Neuronal stem cell (in vitro differentiated cells): ENCODE data around the gene ARHGEF7.
"Not testable (repeated sequence)": the region's sequence is repeated elsewhere in the genome, so short reads cannot be mapped to it uniquely, and the experiment has no call there.

Experiments
- DNase-seq: peaks from one replicate; pipeline ENCODE4 v3.0.0-alpha.2; 2013; ENCODE audit warnings: low spot score
- H2AFZ ChIP-seq: one replicate; pipeline ENCODE4 v1.6.1; 2013; ENCODE audit warnings: mild to moderate bottlenecking, low read length, inconsistent platforms
- H2AK5ac ChIP-seq: 2 replicates; pipeline ENCODE4 v1.6.1; 2013; ENCODE audit warnings: low read depth, mild to moderate bottlenecking, inconsistent platforms, low read length, moderate library complexity, mixed read lengths
- H2BK120ac ChIP-seq: 2 replicates; pipeline ENCODE4 v1.6.1; 2013; ENCODE audit warnings: low read depth, mild to moderate bottlenecking, inconsistent platforms, low read length, moderate library complexity, mixed read lengths
- H2BK12ac ChIP-seq: one replicate; pipeline ENCODE4 v1.6.1; 2013; ENCODE audit warnings: low read length, inconsistent platforms
- H2BK15ac ChIP-seq: 2 replicates; pipeline ENCODE4 v1.6.1; 2013; ENCODE audit warnings: mild to moderate bottlenecking, low read length, inconsistent platforms, mixed read lengths
- H2BK5ac ChIP-seq: one replicate; pipeline ENCODE4 v1.6.1; 2013; ENCODE audit warnings: inconsistent platforms, mild to moderate bottlenecking, low read length, moderate library complexity
- H3K14ac ChIP-seq: one replicate; pipeline ENCODE4 v1.6.1; 2013; ENCODE audit warnings: low read length, inconsistent platforms
- H3K18ac ChIP-seq: 2 replicates; pipeline ENCODE4 v1.6.1; 2013; ENCODE audit warnings: low read length, inconsistent platforms
- H3K23ac ChIP-seq: 2 replicates; pipeline ENCODE4 v1.6.1; 2013; ENCODE audit warnings: low read depth, mild to moderate bottlenecking, mixed read lengths, low read length, inconsistent platforms; ENCODE audit not compliant: poor library complexity
- H3K27ac ChIP-seq: replicated peaks from 3 replicates; pipeline ENCODE4 v1.5.1; 2013; ENCODE audit warnings: low read length, inconsistent platforms
- H3K27me3 ChIP-seq, 3 experiments: 2 replicates each; pipeline ENCODE4 v1.6.1; 2013; ENCODE audit warnings: low read length in 3 of 3, mild to moderate bottlenecking in 2 of 3, inconsistent platforms in 1 of 3, low read depth in 1 of 3, mixed read lengths in 1 of 3, moderate library complexity in 1 of 3; ENCODE audit not compliant: control insufficient read depth in 3 of 3, insufficient read depth in 3 of 3
- H3K36me3 ChIP-seq, 2 donors: replicated peaks in 1 of 2; 2 replicates each; pipeline ENCODE4 v1.6.1; 2013; ENCODE audit warnings: low read length in 2 of 2; ENCODE audit not compliant: control insufficient read depth in 2 of 2, insufficient read depth in 2 of 2
- H3K4ac ChIP-seq: 2 replicates; pipeline ENCODE4 v1.6.1; 2013; ENCODE audit warnings: inconsistent platforms, mild to moderate bottlenecking, low read length, moderate library complexity
- H3K4me1 ChIP-seq, 2 donors: 1 replicate in 1 of 2; 2 replicates in 1 of 2; pipeline ENCODE4 v1.6.1; 2013; ENCODE audit warnings: low read length in 2 of 2, low read depth in 1 of 2; ENCODE audit not compliant: control insufficient read depth in 2 of 2, insufficient read depth in 1 of 2
- H3K4me2 ChIP-seq: one replicate; pipeline ENCODE4 v1.6.1; 2013; ENCODE audit warnings: mild to moderate bottlenecking, low read length, inconsistent platforms; ENCODE audit not compliant: insufficient read depth, poor library complexity, severe bottlenecking
- H3K4me3 ChIP-seq, 2 donors: 2 replicates each; pipeline ENCODE4 v1.5.1; 2013; ENCODE audit warnings: low read length in 2 of 2, mild to moderate bottlenecking in 2 of 2, inconsistent platforms in 1 of 2, moderate library complexity in 1 of 2
- H3K79me1 ChIP-seq: one replicate; pipeline ENCODE4 v1.6.1; 2013; ENCODE audit warnings: low read depth, mild to moderate bottlenecking, inconsistent platforms, low read length, moderate library complexity
- H3K9ac ChIP-seq: one replicate; pipeline ENCODE4 v1.6.1; 2013; ENCODE audit warnings: mild to moderate bottlenecking, low read depth, low read length, inconsistent platforms; ENCODE audit not compliant: poor library complexity
- H3K9me3 ChIP-seq, 2 donors: replicated peaks in 1 of 2; 2 replicates each; pipeline versions ENCODE3 to v1.6.1; 2013; ENCODE audit warnings: low read length in 2 of 2, mild to moderate bottlenecking in 2 of 2, inconsistent platforms in 1 of 2, low read depth in 1 of 2, mixed read lengths in 1 of 2, moderate library complexity in 1 of 2; ENCODE audit not compliant: control insufficient read depth in 2 of 2, insufficient read depth in 1 of 2
- H4K8ac ChIP-seq: one replicate; pipeline ENCODE4 v1.6.1; 2013; ENCODE audit warnings: low read depth, mild to moderate bottlenecking, inconsistent platforms, low read length, moderate library complexity
- H4K91ac ChIP-seq: one replicate; pipeline ENCODE4 v1.6.1; 2013; ENCODE audit warnings: low read length, low read depth, mild to moderate bottlenecking, inconsistent platforms; ENCODE audit not compliant: poor library complexity
- WGBS, 2 donors: extraction: QIAGEN DNeasy Blood & Tissue Kit; methylation state at CpG; one replicate each; pipeline ENCODE4 v1.1.7; 2013; ENCODE audit warnings: missing lambda C conversion rate in 2 of 2, mixed read lengths in 1 of 2; ENCODE audit not compliant: insufficient read length in 2 of 2, insufficient replicate concordance in 1 of 2; ENCODE audit errors: extremely low coverage in 2 of 2; 5-methylcytosine and 5-hydroxymethylcytosine counted together

Gene ARHGEF7

DNA sequence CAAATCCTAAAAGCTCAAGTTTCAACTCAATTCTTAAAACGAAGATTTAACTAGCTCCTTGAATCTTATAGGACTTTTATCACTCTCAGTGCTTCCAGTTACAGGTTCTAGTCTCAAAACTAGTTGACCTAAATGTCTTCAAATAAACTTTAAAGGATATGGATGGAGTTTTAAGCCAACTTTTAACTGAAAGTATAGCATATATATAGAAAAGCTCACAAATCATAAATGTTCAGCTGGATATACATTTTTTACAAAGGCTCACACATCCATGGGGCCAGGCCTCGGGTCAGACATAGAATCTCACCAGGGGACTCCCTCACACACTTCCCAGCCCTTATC is 47.1 kb upstream of the ARHGEF7 start:
- no peak overlapping the region for H2BK12ac ChIP-seq
- H2AK5ac ChIP-seq: no peak overlapping the region
- no peak overlapping the region for H3K27ac ChIP-seq
- no peak overlapping the region for H2BK120ac ChIP-seq
- WGBS, 2 donors: no CpG with 5 or more reads among the region's 2 CpGs
- H3K4me3 ChIP-seq: no peak overlapping the region
- no peak overlapping the region for H3K4me2 ChIP-seq
- H3K4ac ChIP-seq: no peak overlapping the region
- H3K79me1 ChIP-seq: no peaks in the 10 kb centered on the region
- DNase-seq: no peak
- H2AFZ ChIP-seq: no peak overlapping the region
- H3K9me3 ChIP-seq: peaks cover 2% of the 10 kb centered on the region in 2 donors
- H4K8ac ChIP-seq: no peak overlapping the region
- no peaks in the 10 kb centered on the region for H3K36me3 ChIP-seq
- no peak overlapping the region for H3K14ac ChIP-seq
- no peak overlapping the region for H3K18ac ChIP-seq
- peaks cover 0 to 45% (median 10%) of the 10 kb centered on the region in 3 experiments for H3K27me3 ChIP-seq
- H2BK15ac ChIP-seq: no peak overlapping the region
- H3K23ac ChIP-seq: no peak overlapping the region
- no peak overlapping the region for H4K91ac ChIP-seq
- no peak overlapping the region for H2BK5ac ChIP-seq
- H3K4me1 ChIP-seq: peaks cover 0 to 3% of the 10 kb centered on the region in 2 donors
- no peak overlapping the region for H3K9ac ChIP-seq

GRCh38 chr13:111071120-111071519 is 44.0 kb upstream of the ARHGEF7 start:
- H3K9me3 ChIP-seq: peaks cover 8 to 11% of the 10 kb centered on the region in 2 donors
- H3K18ac ChIP-seq, H3K27ac ChIP-seq, H3K4me3 ChIP-seq, H3K14ac ChIP-seq, H3K4me2 ChIP-seq, H3K36me3 ChIP-seq, H3K23ac ChIP-seq, H2BK15ac ChIP-seq, H3K4me1 ChIP-seq, H3K4ac ChIP-seq, H2AK5ac ChIP-seq, H2BK12ac ChIP-seq, DNase-seq, H3K79me1 ChIP-seq, H4K8ac ChIP-seq, H4K91ac ChIP-seq, H2AFZ ChIP-seq, H2BK120ac ChIP-seq, H3K9ac ChIP-seq, H2BK5ac ChIP-seq: not testable (repeated sequence)
- no CpG with 5 or more reads among the region's 4 CpGs for WGBS, 2 donors
- H3K27me3 ChIP-seq: peaks cover 0 to 19% (median 10%) of the 10 kb centered on the region in 3 experiments

DNA sequence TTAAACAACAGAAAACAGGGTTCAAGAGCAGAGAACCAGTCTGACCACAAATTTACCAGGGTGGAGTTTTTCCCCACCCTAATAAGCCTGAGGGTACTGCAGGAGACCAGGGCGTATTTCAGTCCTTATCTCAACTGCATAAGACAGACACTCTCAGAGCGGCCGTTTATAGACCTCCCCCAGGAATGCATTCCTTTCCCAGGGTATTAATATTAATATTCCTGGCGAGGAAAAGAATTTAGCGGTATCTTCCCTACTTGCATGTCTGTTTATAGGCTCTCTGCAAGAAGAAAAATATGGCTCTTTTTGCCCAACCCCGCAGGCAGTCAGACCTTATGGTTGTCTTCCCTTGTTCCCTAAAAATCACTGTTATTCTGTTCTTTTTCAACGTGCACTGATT is 43.6 kb upstream of the ARHGEF7 start:
- not testable (repeated sequence) for H4K8ac ChIP-seq, H2AK5ac ChIP-seq, H2BK12ac ChIP-seq, H3K9ac ChIP-seq, DNase-seq, H3K27ac ChIP-seq, H4K91ac ChIP-seq, H3K79me1 ChIP-seq, H2BK5ac ChIP-seq, H2AFZ ChIP-seq, H3K23ac ChIP-seq, H3K36me3 ChIP-seq, H3K4me1 ChIP-seq, H2BK15ac ChIP-seq, H3K14ac ChIP-seq, H3K4me3 ChIP-seq, H3K18ac ChIP-seq, H3K4ac ChIP-seq, H3K4me2 ChIP-seq, H2BK120ac ChIP-seq
- H3K9me3 ChIP-seq: peaks cover 8 to 11% of the 10 kb centered on the region in 2 donors
- peaks cover 0 to 15% (median 8%) of the 10 kb centered on the region in 3 experiments for H3K27me3 ChIP-seq
- no CpG with 5 or more reads among the region's 7 CpGs for WGBS, 2 donors

DNA sequence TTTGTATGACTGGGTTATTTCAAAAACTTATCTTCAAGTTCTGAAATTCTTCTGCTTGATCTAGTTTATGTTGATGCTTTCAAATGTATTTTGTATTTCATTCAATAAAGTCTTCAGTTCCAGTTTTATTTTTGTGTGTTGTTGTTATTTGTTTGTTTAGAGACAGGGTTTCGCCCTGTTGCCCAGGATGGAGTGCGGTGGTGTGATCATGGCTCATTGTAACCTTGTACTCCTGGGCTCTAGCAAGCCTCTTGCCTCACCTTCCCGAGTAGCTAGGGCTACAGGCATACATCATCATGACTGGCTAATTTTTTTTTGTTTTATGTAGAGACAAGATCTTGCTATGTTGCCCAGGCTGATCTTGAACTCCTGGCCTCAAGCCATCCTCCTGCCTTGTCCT is 40.3 kb upstream of the ARHGEF7 start:
- WGBS, 2 donors: no CpG with 5 or more reads among the region's 3 CpGs
- no peak for DNase-seq
- no peak overlapping the region for H3K14ac ChIP-seq

More for the DNA sequence above, 40.3 kb upstream of the ARHGEF7 start:
- no peak overlapping the region for H3K4me2 ChIP-seq
- no peak overlapping the region for H3K23ac ChIP-seq
- no peak overlapping the region for H3K9ac ChIP-seq
- H3K4me3 ChIP-seq: no peak overlapping the region
- peaks cover 8 to 11% of the 10 kb centered on the region in 2 donors for H3K9me3 ChIP-seq
- H2BK12ac ChIP-seq: no peak overlapping the region
- H4K91ac ChIP-seq: no peak overlapping the region
- no peaks in the 10 kb centered on the region for H3K4me1 ChIP-seq
- H3K36me3 ChIP-seq: no peaks in the 10 kb centered on the region
- no peaks in the 10 kb centered on the region for H3K27me3 ChIP-seq
- no peak overlapping the region for H2BK5ac ChIP-seq
- H3K4ac ChIP-seq: no peak overlapping the region
- no peak overlapping the region for H3K18ac ChIP-seq
- H2AFZ ChIP-seq: no peak overlapping the region
- H4K8ac ChIP-seq: no peak overlapping the region
- H2AK5ac ChIP-seq: no peak overlapping the region
- no peak overlapping the region for H2BK15ac ChIP-seq
- H3K27ac ChIP-seq: no peak overlapping the region
- no peak overlapping the region for H2BK120ac ChIP-seq
- H3K79me1 ChIP-seq: no peaks in the 10 kb centered on the region
